Gastroesophageal sphincter (tissue), 4 donors: ENCODE results near the gene RNF215. TPM values are rescaled to one million over a fixed set of nuclear protein-coding genes. Genes with fewer than 3 reads are reported as not detected.

Experiments
- ATAC-seq: fragments of 150-250 bp; one replicate; pipeline ENCODE4 v1.9.1; 2016; ENCODE audit warnings: mild to moderate bottlenecking, moderate library complexity
- H3K27ac ChIP-seq, 4 donors: fragments of 200-600 bp; sonication (generic) in 3 of 4; 1 replicate in 3 of 4; 2 replicates in 1 of 4; pipeline ENCODE4 v1.5.1; 2016 to 2019
- H3K27me3 ChIP-seq: fragments of 200-600 bp; sonication (generic); one replicate; pipeline ENCODE4 v1.5.1; 2019
- H3K36me3 ChIP-seq, 2 donors: fragments of 200-600 bp; sonication (generic); one replicate each; pipeline ENCODE4 v1.5.1; 2019; ENCODE audit warnings: control low read depth in 1 of 2
- H3K4me1 ChIP-seq, 3 donors: fragments of 200-600 bp; sonication (generic); 1 replicate in 2 of 3; 2 replicates in 1 of 3; pipeline ENCODE4 v1.5.1; 2016 to 2019; ENCODE audit warnings: control low read depth in 2 of 3
- H3K4me3 ChIP-seq, 2 donors: fragments of 200-600 bp; sonication (generic); one replicate each; pipeline ENCODE4 v1.5.1; 2019; ENCODE audit warnings: mild to moderate bottlenecking in 1 of 2, moderate library complexity in 1 of 2
- H3K9me3 ChIP-seq, 3 donors: fragments of 200-600 bp; sonication (generic); one replicate each; pipeline ENCODE4 v1.5.1; 2017 to 2019; ENCODE audit warnings: control low read depth in 2 of 3
- CTCF ChIP-seq, 4 experiments: fragments of 200-600 bp in 2 of 4; fragments of 450-650 bp in 2 of 4; sonication (generic) in 1 of 4; IDR thresholded peaks; one replicate each; pipeline ENCODE4 v1.5.1; 2017 to 2019; ENCODE audit warnings: antibody characterized with exemption in 4 of 4, mild to moderate bottlenecking in 2 of 4, moderate library complexity in 2 of 4
- EP300 ChIP-seq: sonication (generic); formaldehyde crosslinking; IDR thresholded peaks from one replicate; pipeline ENCODE4 v1.6.1; 2017; ENCODE audit warnings: antibody characterized with exemption, mild to moderate bottlenecking
- POLR2A ChIP-seq, 2 donors: fragments of 450-650 bp; IDR thresholded peaks; one replicate each; pipeline ENCODE4 v1.6.1; 2017; ENCODE audit warnings: antibody characterized with exemption in 2 of 2, mild to moderate bottlenecking in 2 of 2, moderate library complexity in 1 of 2
- POLR2AphosphoS5 ChIP-seq: sonication (generic); formaldehyde crosslinking; IDR thresholded peaks from one replicate; pipeline ENCODE4 v1.6.1; 2017; ENCODE audit warnings: antibody characterized with exemption
- WGBS, 2 donors: methylation state at CpG; one replicate each; pipeline ENCODE4 v1.1.5; 2018; ENCODE audit warnings: low coverage in 1 of 2; 5-methylcytosine and 5-hydroxymethylcytosine counted together
- total RNA-seq, 4 donors: library from RNA; depleted of rRNA; stranded (reverse); fragments of >200 nt; gene quantifications; one replicate each; pipeline ENCODE4 v1.1.0, GENCODE V29; 2016

RNF215 gene
- total RNA-seq, 4 donors from 2014 or later: 10.2 to 13.5 (median 11.7) TPM

GRCh38 chr22:30433227-30433626, 46.0 kb upstream of the RNF215 start:
- Histone ChIP-seq H3K27me3 (peaks cover under 1% of the 10 kb centered on the region), H3K4me3 (no peak overlapping the region), H3K4me1 (no peaks in the 10 kb centered on the region), H3K36me3 (no peaks in the 10 kb centered on the region), H3K27ac (no peak overlapping the region), H3K9me3 (no peaks in the 10 kb centered on the region)
- 93% methylated on average over 3 of the region's 3 CpGs; no CpG with 5 or more reads in 1 of the 2 donors for WGBS, 2 donors
- no peak for ATAC-seq
- TF ChIP-seq EP300 (no peak), POLR2A (IDR thresholded peaks at IDR 0.05) (no peak), POLR2AphosphoS5 (no peak), CTCF (IDR thresholded peaks at IDR 0.05) (no peak)

- no peaks in the 10 kb centered on the region for H3K9me3 ChIP-seq
- no peaks in the 10 kb centered on the region for H3K27me3 ChIP-seq
- H3K36me3 ChIP-seq: no peaks in the 10 kb centered on the region
- no peak overlapping the region for H3K27ac ChIP-seq
- TF ChIP-seq EP300 (no peak), POLR2AphosphoS5 (no peak), POLR2A (IDR thresholded peaks at IDR 0.05) (no peak), CTCF (IDR thresholded peaks at IDR 0.05) (no peak)
- no peaks in the 10 kb centered on the region for H3K4me1 ChIP-seq
- ATAC-seq: no peak
- 20% methylated on average over 1 of the region's 2 CpGs; no CpG with 5 or more reads in 1 of the 2 donors for WGBS, 2 donors
- H3K4me3 ChIP-seq: no peak overlapping the region
These were observed 45.3 kb upstream of the RNF215 start for GRCh38 chr22:30432520-30432919.

GRCh38 chr22:30432096-30432495, 44.9 kb upstream of the RNF215 start:
- no peak for ATAC-seq
- Histone ChIP-seq H3K9me3 (no peaks in the 10 kb centered on the region), H3K27ac (no peak overlapping the region), H3K27me3 (no peaks in the 10 kb centered on the region), H3K4me1 (no peaks in the 10 kb centered on the region), H3K4me3 (no peak overlapping the region), H3K36me3 (no peaks in the 10 kb centered on the region)
- TF ChIP-seq POLR2AphosphoS5 (no peak), EP300 (no peak)
- WGBS, 2 donors: 100% methylated on average over 1 of the region's 4 CpGs; no CpG with 5 or more reads in 1 of the 2 donors

- Histone ChIP-seq H3K4me3 (no peak overlapping the region), H3K27ac (no peak overlapping the region), H3K27me3 (no peaks in the 10 kb centered on the region), H3K36me3 (no peaks in the 10 kb centered on the region), H3K4me1 (peaks cover 0 to 11% (median 3%) of the 10 kb centered on the region in 3 donors), H3K9me3 (no peaks in the 10 kb centered on the region)
- TF ChIP-seq POLR2AphosphoS5 (no peak), CTCF (IDR thresholded peaks at IDR 0.05) (no peak), EP300 (no peak), POLR2A (IDR thresholded peaks at IDR 0.05) (no peak)
- ATAC-seq: no peak
- WGBS, 2 donors: 70% methylated on average over 2 of the region's 4 CpGs; no CpG with 5 or more reads in 1 of the 2 donors
These were observed 43.7 kb upstream of the RNF215 start for GRCh38 chr22:30430933-30431332.

GRCh38 chr22:30429887-30430286, 42.7 kb upstream of the RNF215 start:
- H3K27me3 ChIP-seq: no peaks in the 10 kb centered on the region
- H3K36me3 ChIP-seq: no peaks in the 10 kb centered on the region
- no peak for TF ChIP-seq POLR2AphosphoS5
- no peak for TF ChIP-seq CTCF (IDR thresholded peaks at IDR 0.05)
- TF ChIP-seq EP300: no peak
- no peak for ATAC-seq
- peaks cover 0 to 21% (median 14%) of the 10 kb centered on the region in 3 donors for H3K4me1 ChIP-seq
- H3K4me3 ChIP-seq: no peak overlapping the region
- H3K27ac ChIP-seq: no peak overlapping the region
- 38 to 44% methylated on average over 3 to 4 of the region's 4 CpGs for WGBS, 2 donors
- no peaks in the 10 kb centered on the region for H3K9me3 ChIP-seq
